Stimulated activated memory B cell treated with anti-CD40 and anti-IgM and Interleukin-4, amounts not matched to agents 10 μg/mL and 1 μg/mL and 100 μg/mL, for 72 hours (primary cell): Measurements from ENCODE around the gene ADAM23.

ENCODE experiments used
- ATAC-seq: fragments of 150-1000 bp; cut with Tn5 transposase; 2 replicates; pipeline ENCODE4 v1.10.0; 2021
- H3K27ac Mint-ChIP-seq: one replicate; pipeline ENCODE4 v1.8.0; 2022; ENCODE audit warnings: mild to moderate bottlenecking, mixed read lengths
- H3K27me3 Mint-ChIP-seq: one replicate; pipeline ENCODE4 v1.8.0; 2022; ENCODE audit warnings: mixed read lengths
- H3K36me3 Mint-ChIP-seq: one replicate; pipeline ENCODE4 v1.8.0; 2022; ENCODE audit warnings: mixed read lengths
- H3K4me1 Mint-ChIP-seq: one replicate; pipeline ENCODE4 v1.8.0; 2022; ENCODE audit warnings: mixed read lengths
- H3K4me3 Mint-ChIP-seq: one replicate; pipeline ENCODE4 v1.8.0; 2022; ENCODE audit warnings: mild to moderate bottlenecking, moderate library complexity, mixed read lengths
- H3K9me3 Mint-ChIP-seq: one replicate; pipeline ENCODE4 v1.8.0; 2022; ENCODE audit warnings: mixed read lengths

ADAM23 gene

DNA sequence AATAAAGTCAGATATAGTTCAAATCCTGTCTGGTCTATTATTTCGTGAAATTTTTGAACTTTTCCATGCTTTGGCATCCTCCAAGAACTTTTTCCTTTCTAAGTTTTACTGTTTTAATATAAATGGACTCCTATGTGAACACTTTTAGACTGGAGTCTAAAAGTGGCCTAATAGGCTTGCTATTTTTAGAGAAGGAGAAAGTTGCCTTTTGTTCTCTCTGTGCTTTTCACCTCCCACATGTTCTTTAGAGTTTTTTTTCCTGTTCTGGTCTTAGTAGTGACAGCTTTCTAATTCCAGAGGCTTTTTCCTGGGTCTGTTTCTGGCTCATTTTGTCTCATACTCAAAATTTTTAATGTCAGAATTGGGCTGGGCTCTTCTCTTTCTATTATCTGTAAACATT, 72.2 kb downstream of the ADAM23 start:
- Mint-ChIP-seq H3K36me3 (no peaks in the 10 kb centered on the region), H3K27ac (no peak overlapping the region), H3K4me1 (no peaks in the 10 kb centered on the region), H3K9me3 (no peaks in the 10 kb centered on the region), H3K4me3 (no peak overlapping the region), H3K27me3 (peaks cover 22% of the 10 kb centered on the region)
- no peak for ATAC-seq

DNA sequence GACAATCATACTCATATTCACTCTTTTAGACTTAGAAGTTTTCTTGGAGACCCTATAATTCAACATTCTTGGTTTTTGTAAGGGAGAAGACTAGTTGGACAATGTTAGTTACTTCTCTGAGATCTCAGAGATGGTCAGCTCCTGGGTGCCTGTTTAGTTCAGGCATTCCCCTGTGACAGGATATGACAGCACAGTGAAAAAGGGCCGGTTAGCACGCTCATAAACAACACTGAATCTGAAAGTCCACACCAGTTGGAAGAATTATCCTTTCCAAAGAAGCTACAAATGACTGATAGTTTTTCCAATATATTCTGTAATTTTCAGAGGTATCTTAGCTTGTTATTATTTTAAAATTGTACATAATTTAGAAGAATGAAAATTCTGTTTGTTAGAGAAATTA, 75.7 kb downstream of the ADAM23 start:
- Mint-ChIP-seq H3K9me3 (no peaks in the 10 kb centered on the region), H3K27me3 (no peaks in the 10 kb centered on the region), H3K4me1 (no peaks in the 10 kb centered on the region), H3K4me3 (no peak overlapping the region), H3K27ac (no peak overlapping the region), H3K36me3 (no peaks in the 10 kb centered on the region)
- no peak for ATAC-seq

DNA sequence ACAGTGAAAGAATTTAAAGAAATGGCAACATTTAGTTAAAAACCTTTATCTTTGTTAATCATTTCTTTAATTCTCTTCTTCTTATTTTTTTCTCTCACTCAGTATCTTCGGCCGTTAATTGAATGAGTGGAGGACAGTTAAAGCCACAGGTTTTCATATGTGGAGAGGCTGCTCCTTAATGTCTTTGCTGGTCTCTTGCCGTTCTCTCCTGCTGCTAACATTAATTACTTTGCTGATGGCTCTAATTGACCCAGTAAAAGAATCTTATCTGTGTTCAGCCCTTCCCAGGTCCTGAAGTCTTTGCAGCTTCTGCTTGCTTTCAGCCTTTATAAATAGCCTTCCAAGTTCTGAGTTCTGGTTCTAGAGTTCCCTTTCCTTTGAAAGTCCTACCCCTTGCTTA, 77.1 kb downstream of the ADAM23 start:
- H3K4me1 Mint-ChIP-seq, result no peaks in the 10 kb centered on the region
- ATAC-seq, result no peak
- no peaks in the 10 kb centered on the region for H3K9me3 Mint-ChIP-seq
- H3K4me3 Mint-ChIP-seq, result no peak overlapping the region
- H3K27me3 Mint-ChIP-seq, result no peaks in the 10 kb centered on the region
- H3K27ac Mint-ChIP-seq, result no peak overlapping the region
- H3K36me3 Mint-ChIP-seq, result no peaks in the 10 kb centered on the region

DNA sequence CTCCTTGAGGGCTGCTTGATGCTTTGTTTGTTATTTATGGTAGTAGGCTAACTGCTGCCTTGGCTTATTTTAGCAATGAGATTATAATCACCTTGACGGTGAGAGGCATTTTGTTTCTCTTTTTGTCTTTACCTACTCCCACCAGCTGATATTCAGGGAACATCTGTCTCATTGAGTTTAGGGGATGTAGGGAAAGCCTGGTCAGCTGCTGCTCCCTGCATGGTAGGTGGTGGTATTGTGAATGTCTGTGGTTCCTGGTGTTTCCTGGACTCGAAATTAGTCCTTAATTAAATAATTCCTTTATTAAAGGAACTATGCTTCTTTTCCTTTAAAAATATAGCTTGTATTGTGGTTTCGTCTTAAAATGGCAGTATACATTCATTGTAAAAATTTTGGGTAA, 77.8 kb downstream of the ADAM23 start:
- no peak overlapping the region for H3K27ac Mint-ChIP-seq
- no peaks in the 10 kb centered on the region for H3K27me3 Mint-ChIP-seq
- no peak overlapping the region for H3K4me3 Mint-ChIP-seq
- no peaks in the 10 kb centered on the region for H3K36me3 Mint-ChIP-seq
- H3K4me1 Mint-ChIP-seq, result no peaks in the 10 kb centered on the region
- no peak for ATAC-seq
- no peaks in the 10 kb centered on the region for H3K9me3 Mint-ChIP-seq

DNA sequence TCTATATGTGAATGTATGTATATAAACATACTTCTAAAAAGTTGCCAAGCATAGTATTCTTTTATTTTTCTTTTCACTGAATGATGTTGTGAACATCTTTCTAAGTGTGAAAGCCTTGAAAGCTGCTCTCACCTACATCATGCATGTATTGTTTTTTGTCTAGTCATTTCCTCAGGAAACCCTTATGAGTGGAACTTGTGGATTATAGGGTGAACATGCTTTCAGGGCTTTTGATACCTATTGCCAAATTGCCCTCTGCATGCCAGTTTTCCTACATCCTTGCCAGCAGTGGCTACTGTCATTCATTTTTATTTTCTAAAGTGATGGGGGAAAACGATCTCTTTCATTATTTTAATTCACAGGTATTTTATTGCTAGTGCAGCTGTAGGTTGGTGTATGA, 78.3 kb downstream of the ADAM23 start:
- ATAC-seq, result no peak
- H3K4me1 Mint-ChIP-seq, result no peaks in the 10 kb centered on the region
- H3K27ac Mint-ChIP-seq, result no peak overlapping the region
- H3K27me3 Mint-ChIP-seq, result no peaks in the 10 kb centered on the region
- H3K9me3 Mint-ChIP-seq, result no peaks in the 10 kb centered on the region
- H3K36me3 Mint-ChIP-seq, result no peaks in the 10 kb centered on the region
- H3K4me3 Mint-ChIP-seq, result no peak overlapping the region

DNA sequence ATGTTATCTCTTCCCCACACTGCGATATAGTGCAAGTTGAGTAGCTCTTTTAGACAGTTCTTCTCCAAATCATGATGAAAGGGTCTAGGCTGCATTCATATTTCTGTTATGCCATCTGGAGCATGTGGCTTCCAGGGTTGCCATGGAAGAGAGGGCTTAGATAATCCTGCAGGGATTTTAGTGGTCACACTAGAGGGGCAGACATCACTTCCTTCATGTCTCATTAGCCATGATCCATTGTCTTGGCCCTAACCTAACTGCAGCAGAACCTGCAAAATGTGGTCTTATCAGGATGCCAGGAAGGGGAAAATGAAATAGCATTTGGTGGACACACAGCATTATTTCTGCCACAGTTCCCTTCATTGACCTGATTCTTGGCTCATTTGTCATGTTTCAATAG, 83.1 kb downstream of the ADAM23 start:
- Mint-ChIP-seq H3K4me1 (no peaks in the 10 kb centered on the region), H3K4me3 (no peak overlapping the region), H3K36me3 (no peaks in the 10 kb centered on the region), H3K27ac (no peak overlapping the region), H3K9me3 (no peaks in the 10 kb centered on the region), H3K27me3 (no peaks in the 10 kb centered on the region)
- peak; percentile 25 for ATAC-seq

DNA sequence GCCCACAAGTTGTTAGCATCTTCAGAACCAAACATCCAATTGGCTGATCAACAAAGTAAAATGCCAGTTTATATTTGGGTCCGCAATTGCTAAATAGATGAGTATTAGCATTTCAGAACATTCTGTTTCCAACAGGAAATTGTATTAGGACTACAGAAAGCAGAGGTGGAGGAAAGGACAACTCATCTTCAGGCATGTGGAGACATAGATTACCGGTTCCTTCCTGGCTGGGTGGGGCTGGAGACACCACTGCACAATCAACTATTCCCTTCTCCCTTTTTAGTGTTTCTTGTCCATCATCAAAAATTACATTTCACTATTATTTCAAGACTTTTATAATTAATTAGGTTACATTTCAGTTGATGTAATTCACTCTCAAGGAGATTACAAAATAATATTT, 83.8 kb downstream of the ADAM23 start:
- no peak for ATAC-seq
- no peak overlapping the region for H3K27ac Mint-ChIP-seq
- H3K36me3 Mint-ChIP-seq, result no peaks in the 10 kb centered on the region
- no peaks in the 10 kb centered on the region for H3K9me3 Mint-ChIP-seq
- H3K4me1 Mint-ChIP-seq, result no peaks in the 10 kb centered on the region
- no peak overlapping the region for H3K4me3 Mint-ChIP-seq
- H3K27me3 Mint-ChIP-seq, result no peaks in the 10 kb centered on the region

DNA sequence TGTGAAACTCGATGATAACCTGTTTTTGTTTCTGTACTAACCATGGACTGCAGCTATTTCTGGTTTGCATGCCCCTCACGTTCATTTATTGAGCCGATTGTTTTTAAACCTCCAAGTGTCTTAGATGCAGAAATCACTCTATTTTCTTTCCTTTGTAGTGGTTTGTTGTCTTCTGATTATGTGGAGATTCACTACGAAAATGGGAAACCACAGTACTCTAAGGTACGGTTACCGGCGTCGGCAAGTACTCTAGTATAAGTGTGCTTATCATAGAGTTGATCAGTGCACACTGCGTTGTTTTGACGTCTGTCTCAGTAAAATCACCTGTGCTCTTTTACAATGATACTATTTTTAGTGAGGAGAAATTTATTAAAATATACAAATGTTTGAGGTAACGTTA, 87.4 kb downstream of the ADAM23 start:
- ATAC-seq, result no peak
- Mint-ChIP-seq H3K27ac (no peak overlapping the region), H3K4me3 (no peak overlapping the region), H3K4me1 (no peaks in the 10 kb centered on the region), H3K27me3 (no peaks in the 10 kb centered on the region), H3K9me3 (no peaks in the 10 kb centered on the region), H3K36me3 (no peaks in the 10 kb centered on the region)

DNA sequence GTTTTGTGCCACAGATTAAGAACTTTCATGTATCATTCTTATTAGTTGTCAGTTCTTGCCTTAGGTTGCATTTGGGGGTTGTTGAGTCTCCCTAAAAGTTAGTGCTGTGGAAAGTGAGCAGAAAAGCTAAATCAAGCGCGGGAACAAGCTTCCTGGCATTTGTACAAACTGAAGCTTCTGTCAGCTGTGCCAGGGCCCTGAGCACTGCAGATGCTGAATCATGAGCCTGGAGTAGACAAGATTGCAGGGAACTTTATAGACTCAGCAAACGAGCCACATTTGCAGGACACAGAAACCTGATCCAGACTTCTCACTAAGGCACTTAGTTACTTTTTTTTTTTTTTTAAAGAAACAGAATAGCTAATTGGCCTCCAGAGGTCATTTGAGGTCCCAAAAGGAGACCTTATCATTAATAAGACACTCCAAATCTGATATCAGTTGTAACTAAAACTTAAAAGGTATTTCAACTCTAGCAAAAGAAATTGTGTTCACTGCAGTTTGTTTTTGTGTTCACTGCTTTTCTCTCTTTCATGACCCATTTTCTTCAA, 88.7 kb downstream of the ADAM23 start:
- Mint-ChIP-seq H3K27me3 (peaks cover 4% of the 10 kb centered on the region), H3K4me3 (no peak overlapping the region), H3K27ac (no peak overlapping the region), H3K9me3 (no peaks in the 10 kb centered on the region), H3K4me1 (no peaks in the 10 kb centered on the region), H3K36me3 (no peaks in the 10 kb centered on the region)
- ATAC-seq, result no peak

DNA sequence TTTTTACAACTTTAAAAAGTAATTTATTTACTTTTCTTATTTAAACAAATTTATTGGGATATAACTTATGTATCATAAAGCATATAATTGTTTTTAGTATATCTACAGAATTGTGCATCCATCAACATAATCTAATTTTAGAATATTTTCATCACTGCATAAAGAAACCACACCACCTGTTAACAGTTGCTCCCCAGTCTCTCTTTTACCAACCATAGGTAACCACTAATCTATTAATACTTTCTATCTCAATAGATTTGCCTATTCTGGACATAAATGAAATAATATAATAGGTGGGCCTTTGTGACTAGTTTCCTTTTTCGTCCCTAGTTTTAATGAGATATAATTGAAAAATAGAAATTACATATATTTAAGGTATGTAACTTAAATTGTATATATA, 90.6 kb downstream of the ADAM23 start:
- Mint-ChIP-seq H3K27me3 (peaks cover 10% of the 10 kb centered on the region), H3K36me3 (no peaks in the 10 kb centered on the region), H3K27ac (no peak overlapping the region), H3K4me1 (no peaks in the 10 kb centered on the region), H3K4me3 (no peak overlapping the region), H3K9me3 (no peaks in the 10 kb centered on the region)
- ATAC-seq, result no peak

DNA sequence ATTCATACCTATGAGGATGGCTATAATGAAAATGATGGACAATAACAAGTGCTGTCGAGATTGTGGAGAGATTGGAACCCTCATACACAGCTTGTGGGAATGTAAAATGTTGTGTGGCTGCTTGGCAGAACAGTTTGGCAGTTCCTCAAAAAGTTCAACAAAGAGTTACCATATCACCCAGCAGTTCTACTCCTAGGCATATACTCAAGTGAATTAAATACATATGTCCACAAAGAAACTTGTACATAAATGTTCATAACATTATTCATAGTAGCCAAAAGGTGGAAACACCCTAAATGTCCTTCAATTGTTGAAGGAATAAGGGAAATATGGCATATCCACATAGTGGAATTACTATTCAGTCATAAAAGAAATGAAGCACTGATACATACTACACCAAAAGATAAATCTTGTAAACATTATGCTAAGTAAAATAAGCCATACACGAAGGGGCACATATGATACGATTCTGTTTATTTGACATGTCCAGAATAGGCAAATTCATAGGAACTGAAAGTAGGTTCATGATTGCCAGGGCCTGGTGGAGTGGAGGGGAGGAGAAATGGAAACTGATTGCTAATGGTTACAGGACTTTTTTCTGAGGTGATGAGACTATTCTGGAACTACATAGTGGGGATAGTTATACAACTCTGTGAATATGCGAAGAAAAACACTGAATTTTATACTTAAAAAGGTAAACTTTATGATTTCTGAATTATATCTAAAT, 92.1 kb downstream of the ADAM23 start:
- H3K27ac Mint-ChIP-seq, result no peak overlapping the region
- peaks cover 10% of the 10 kb centered on the region for H3K27me3 Mint-ChIP-seq
- ATAC-seq, result no peak
- H3K4me3 Mint-ChIP-seq, result no peak overlapping the region
- no peaks in the 10 kb centered on the region for H3K9me3 Mint-ChIP-seq
- H3K4me1 Mint-ChIP-seq, result no peaks in the 10 kb centered on the region
- no peaks in the 10 kb centered on the region for H3K36me3 Mint-ChIP-seq

DNA sequence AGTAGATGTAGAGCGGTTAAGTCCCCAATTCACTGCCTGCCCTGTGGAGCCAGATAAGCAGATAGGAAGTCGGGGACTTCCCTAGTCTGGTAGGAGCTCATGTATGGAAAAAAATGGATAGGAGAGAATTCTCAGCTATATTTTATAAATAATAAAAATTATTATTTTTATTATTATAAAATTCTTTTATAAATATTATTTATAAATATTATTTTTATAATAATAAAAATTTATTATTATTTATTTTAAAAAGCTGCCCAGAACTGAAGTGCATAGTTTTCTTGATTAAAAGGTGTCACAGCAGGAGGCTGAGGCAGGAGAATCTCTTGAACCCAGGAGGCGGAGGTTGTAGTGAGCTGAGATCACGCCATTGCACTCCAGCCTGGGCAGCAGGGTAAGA, 97.4 kb downstream of the ADAM23 start:
- Mint-ChIP-seq H3K4me3 (no peak overlapping the region), H3K36me3 (no peaks in the 10 kb centered on the region), H3K4me1 (no peaks in the 10 kb centered on the region), H3K27ac (no peak overlapping the region), H3K9me3 (no peaks in the 10 kb centered on the region), H3K27me3 (peaks cover 10% of the 10 kb centered on the region)
- ATAC-seq, result no peak

DNA sequence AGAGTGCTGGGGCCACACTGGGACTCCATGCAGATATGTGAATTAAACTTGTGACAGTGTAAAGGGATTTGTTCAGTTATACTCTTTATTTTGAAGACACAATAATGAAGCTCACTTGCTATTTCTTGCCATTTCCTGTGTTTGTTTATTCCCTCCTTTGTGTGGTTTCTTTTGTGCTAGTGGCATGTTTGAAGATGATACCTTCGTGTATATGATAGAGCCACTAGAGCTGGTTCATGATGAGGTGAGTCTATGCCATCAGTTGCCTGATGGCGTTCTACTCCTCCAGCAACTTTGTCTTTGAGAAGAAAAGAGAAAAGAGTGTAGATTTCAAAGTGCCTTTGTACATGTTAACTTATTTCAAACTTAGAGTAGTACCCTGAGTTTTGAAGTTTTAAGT, 99.7 kb downstream of the ADAM23 start:
- no peaks in the 10 kb centered on the region for H3K9me3 Mint-ChIP-seq
- H3K27ac Mint-ChIP-seq, result no peak overlapping the region
- no peaks in the 10 kb centered on the region for H3K4me1 Mint-ChIP-seq
- H3K36me3 Mint-ChIP-seq, result no peaks in the 10 kb centered on the region
- no peaks in the 10 kb centered on the region for H3K27me3 Mint-ChIP-seq
- no peak for ATAC-seq
- no peak overlapping the region for H3K4me3 Mint-ChIP-seq

DNA sequence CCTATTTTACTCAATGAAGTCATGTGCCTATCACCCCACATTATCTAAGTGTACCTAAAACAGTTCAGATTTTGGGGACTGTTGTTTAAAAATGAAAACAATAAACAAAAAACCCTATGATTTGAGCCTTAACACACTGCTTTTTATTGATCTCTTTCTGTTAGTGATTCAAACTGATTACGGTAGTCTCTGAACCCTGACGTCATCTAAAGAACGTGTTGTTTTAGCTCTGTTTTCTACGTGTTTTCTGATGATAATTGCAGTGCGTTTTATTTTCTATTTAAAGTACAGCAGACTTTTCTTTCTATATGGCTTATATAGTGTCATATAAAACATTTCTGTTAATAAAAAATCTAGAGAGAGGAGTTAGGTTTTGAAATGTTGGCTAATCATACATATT, 105.1 kb downstream of the ADAM23 start:
- Mint-ChIP-seq H3K4me1 (no peaks in the 10 kb centered on the region), H3K27me3 (no peaks in the 10 kb centered on the region), H3K27ac (no peak overlapping the region), H3K9me3 (no peaks in the 10 kb centered on the region), H3K4me3 (no peak overlapping the region), H3K36me3 (no peaks in the 10 kb centered on the region)
- no peak for ATAC-seq

DNA sequence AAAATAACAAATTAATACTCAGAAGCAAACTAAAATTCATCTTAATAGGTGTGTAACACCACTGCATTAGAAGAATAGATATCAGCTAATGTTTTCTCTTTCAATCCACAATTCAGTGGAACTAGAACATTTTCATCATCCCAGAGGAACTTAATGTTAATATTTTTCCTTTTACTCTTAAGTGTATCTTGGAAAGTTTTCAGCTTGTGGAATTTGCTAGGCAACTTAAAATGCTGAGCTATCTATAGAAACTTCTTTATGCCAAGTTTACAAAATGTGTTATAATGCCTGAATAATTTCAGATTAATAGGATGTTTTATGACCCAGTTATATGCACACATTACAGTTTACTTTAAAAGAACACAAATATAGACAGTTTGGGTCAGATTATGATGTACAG, 112.4 kb downstream of the ADAM23 start:
- Mint-ChIP-seq H3K4me3 (no peak overlapping the region), H3K27me3 (no peaks in the 10 kb centered on the region), H3K36me3 (no peaks in the 10 kb centered on the region), H3K9me3 (no peaks in the 10 kb centered on the region), H3K4me1 (no peaks in the 10 kb centered on the region), H3K27ac (no peak overlapping the region)
- no peak for ATAC-seq

DNA sequence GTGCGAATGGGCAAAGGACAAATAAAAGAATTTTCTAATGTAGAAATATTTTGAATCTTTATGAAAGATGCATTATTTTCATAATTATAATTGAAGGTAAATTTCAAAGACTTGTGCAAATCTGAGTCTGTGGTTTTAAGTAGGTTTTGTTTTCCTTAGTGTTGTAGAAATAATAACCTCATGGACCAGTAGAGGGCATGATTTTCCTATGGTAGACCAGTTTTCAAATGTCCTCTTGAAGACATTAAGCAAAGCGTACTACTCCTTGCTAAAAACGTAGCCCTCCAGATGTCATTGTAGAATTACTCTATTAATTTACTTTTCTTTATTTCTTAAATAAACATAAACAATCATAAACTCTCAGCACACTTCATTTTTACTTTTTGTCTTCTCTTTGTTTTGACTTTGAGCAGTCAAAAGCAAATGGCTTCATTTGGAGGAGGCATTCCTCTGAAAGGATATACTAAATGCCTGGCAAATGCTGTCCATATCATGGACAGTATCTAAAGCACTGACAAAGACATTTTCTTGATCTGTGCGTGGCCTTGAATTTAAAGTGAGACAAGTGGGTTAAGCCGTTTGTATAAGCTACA, 113.1 kb downstream of the ADAM23 start:
- Mint-ChIP-seq H3K9me3 (no peaks in the 10 kb centered on the region), H3K36me3 (no peaks in the 10 kb centered on the region), H3K4me3 (no peak overlapping the region), H3K27me3 (no peaks in the 10 kb centered on the region), H3K27ac (no peak overlapping the region), H3K4me1 (no peaks in the 10 kb centered on the region)
- ATAC-seq, result no peak
